Stimulated activated CD8-positive, alpha-beta memory T cell treated with anti-CD3 and anti-CD28 coated beads, Interleukin-2, amount 100 ng/mL, for 48 hours (primary cell): ENCODE measurements around the gene CNPY4.

Experiments
- DNase-seq, 2 donors: peaks; one replicate each; pipeline ENCODE4 v3.0.0-alpha.2; 2020; ENCODE audit warnings: low read depth in 2 of 2

CNPY4 gene

DNA sequence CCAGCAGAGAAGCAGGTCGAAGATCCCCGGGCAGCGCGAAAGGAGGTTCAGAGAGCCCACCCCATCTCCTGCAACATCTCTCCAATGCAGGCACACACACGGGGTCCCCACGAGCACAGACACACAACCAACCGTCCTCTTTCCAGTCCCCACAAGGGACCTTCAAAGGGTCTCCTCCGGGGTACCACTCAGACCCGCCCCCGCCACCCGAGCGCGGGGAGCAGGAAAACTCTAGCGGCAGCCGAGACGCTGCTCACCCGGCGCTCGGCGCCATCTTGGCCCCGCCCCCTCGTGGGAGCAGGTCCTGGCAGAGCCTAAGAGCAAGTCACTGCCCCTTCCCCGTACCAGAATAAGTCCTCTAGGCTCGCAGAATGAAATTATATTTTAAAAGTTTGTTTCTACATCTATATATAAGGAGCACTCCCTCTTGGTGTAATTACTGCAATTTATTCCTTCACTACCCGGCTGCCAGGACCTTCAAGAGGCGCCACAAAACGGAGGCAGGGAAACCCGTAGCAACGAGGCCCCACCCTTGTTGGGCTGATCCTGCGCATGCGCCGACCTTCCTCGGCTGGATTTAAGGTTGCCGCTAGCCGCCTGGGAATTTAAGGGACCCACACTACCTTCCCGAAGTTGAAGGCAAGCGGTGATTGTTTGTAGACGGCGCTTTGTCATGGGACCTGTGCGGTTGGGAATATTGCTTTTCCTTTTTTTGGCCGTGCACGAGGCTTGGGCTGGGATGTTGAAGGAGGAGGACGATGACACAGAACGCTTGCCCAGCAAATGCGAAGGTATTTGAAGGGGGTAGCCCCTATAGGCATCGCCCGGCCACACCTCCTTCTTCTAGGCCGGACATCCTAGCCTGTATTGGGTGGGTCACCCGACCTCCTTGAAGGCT lies at the start of gene CNPY4, which contains the start of gene TAF6:
TSS of gene CNPY4 (plus strand) at position 563 of the 898 bp plus-strand sequence. CDS start at position 674, 111 bp downstream.
TSS of gene TAF6 (minus strand) at position 287 of the 898 bp plus-strand sequence. CDS start 5,149 bp downstream, outside the sequence.
- DNase-seq = peak; percentile 88 to 91

DNA sequence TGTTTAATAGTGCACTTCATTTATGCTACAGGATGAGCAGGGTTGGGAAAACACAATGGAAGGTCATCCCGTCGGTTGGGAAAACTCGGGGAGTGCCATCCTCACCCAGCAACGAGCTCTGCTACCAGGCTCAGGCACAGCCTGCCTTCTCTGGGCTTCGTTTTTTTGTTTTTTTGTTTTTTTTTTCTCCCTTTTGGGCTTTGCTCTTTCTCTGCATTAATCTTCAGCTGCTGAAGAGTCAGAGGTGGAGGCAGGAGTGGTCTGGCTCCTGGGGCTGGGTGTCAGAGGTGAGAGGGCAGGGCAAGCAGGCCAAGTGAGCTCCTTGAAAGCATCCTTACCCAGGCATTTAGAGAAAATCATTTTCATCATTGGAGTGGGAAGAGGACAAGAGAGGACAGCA lies 49.4 kb upstream of the CNPY4 start:
- DNase-seq = no peak

GRCh38 chr7:100071018-100071723 lies 48.3 kb upstream of the CNPY4 start:
- DNase-seq = no peak

GRCh38 chr7:100072462-100072861 lies 47.0 kb upstream of the CNPY4 start:
- no peak for DNase-seq

DNA sequence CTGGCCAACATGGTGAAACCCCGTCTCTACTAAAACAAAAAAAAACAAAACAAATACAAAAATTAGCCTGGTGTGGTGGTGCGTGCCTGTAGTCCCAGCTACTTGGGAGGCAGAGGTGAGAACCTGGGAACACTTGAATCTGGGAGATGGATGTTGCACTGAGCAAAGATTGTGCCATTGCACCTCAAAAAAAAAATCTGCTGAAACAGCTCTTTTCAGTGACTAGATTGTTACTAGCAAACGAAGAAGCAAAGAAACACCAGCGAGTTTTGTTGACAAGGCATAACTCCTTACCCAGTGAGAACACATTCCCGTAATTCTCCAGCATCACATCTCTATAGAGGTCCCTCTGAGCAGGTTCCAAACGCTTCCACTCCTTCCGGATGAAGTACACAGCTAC lies 44.6 kb upstream of the CNPY4 start:
- DNase-seq = no peak

DNA sequence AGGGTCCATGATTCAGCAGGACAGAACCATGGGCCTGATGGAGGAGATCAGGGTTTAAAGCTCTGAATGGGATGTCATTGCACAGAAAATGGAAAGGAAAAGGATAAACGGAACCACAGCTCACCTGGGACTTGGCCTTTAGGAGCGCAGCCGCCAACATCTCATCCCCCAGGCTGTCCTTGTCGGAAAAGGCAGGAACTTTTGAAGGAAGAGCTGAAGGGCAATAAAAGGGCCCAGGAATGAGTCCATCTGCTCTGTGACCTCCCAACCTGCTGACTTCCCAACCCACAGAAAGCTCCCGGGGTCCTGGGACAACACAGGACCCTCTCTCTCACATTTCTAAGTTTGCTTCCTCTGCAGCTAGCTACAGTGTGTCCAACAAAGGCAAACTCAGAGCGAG lies 44.0 kb upstream of the CNPY4 start:
- no peak for DNase-seq

- DNase-seq = no peak
These were observed 42.2 kb upstream of the CNPY4 start for GRCh38 chr7:100077205-100077604.

GRCh38 chr7:100079024-100079560 lies 40.3 kb upstream of the CNPY4 start:
- no peak for DNase-seq

- no peak for DNase-seq
These were observed 38.4 kb upstream of the CNPY4 start for GRCh38 chr7:100080907-100081534.

DNA sequence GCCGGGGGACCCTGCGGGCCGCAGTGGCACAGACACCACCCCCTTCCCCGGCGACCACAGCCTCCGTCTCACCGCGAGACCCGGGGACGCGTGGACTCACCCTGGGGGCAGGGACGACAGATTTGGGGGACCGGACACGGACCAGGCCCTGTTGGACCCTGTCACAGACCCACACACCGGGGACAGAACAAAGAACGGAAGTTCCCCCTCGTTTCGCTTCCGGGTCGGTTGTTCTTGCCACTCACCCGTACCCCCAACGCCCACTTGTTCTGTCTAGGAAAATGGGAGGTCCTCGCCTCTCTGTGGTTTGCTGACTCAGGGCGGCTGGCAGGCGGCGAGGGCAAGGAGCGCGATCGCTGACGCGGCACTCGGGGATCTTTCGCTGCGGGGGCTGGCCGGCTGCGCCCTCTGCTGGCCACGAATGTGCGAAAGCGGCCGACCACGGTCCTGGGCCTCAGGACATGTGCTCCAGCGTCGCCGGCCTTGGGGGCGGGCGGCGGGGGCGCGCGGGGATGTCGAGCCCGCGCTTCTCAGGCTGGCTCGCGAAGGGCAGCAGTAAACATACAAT lies 37.8 kb upstream of the CNPY4 start, which contains the start of gene ZNF3:
TSS of gene ZNF3 (minus strand) at position 189 of the 568 bp plus-strand sequence. CDS start 4,366 bp downstream, outside the sequence.
- DNase-seq = peak; percentile 94 to 97

DNA sequence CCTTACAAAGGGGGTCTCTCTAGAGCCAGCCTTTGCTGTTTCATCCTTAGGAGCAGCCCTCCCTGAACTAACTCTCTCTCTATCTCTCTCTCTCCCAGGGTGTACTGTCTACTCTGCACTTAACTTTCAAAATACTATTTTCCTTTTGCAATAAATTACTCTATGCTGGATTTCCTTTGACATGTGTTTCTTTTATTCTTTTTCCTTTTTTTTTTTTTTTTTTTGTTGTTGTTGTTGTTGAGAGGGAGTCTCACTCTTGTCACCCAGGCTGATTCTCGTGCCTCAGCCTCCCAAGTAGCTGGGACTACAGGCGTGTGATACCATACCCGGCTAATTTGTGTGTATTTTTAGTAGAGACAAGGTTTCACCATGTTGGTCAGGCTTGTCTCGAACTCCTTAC lies 36.5 kb upstream of the CNPY4 start:
- no peak for DNase-seq

DNA sequence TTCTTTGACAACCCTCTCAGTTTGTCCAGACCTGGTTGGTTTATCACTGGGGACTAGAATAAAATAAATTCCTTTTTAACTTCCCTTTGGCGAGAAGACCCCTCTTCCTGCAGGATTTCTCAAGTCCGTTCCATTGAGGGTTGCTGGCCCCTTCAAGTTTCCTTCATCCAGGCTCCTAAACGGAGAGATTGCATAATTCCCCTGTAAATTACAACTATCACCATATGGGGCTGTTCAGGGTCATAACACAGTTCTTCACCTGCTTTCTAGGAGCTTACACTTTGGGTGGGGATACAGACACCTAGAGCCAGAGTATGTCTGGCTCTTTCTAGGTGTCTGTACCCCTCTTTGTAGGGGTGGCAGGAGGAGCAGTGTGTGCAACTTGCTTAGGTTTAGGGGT lies 33.9 kb upstream of the CNPY4 start:
- no peak for DNase-seq

DNA sequence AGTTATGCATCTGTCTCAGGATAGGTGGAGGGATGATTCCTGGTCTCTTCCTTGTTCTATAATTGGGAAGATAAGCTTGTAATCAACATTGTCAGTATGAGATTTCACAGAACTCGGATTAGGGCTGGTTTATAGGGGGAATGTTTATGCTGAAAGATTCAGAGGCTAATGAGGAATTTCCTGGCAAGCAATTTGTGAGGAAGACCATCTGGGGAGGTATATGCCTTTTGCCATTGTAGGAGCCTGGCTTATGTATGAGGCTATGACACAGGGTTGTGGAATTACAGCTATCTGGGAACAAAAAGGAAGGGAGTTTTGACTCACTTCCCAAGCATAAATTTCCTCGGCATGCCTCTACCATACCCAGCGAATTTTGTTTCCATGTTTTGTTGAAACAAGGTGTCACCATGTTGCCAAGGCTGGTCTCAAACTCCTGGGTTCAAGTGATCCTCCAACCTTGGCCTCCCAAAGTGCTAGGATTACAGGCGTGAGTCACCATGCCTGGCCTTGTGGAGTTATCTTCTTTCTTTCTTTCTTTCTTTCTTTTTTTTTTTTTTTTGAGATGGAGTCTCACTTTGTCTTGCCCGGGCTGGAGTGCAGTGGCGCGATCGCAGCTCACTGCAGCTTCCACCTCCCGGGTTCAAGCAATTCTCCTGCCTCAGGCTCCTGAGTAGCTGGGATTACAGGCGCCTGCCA lies 32.2 kb upstream of the CNPY4 start:
- DNase-seq = no peak

GRCh38 chr7:100088095-100088620 lies 31.3 kb upstream of the CNPY4 start:
- no peak for DNase-seq

DNA sequence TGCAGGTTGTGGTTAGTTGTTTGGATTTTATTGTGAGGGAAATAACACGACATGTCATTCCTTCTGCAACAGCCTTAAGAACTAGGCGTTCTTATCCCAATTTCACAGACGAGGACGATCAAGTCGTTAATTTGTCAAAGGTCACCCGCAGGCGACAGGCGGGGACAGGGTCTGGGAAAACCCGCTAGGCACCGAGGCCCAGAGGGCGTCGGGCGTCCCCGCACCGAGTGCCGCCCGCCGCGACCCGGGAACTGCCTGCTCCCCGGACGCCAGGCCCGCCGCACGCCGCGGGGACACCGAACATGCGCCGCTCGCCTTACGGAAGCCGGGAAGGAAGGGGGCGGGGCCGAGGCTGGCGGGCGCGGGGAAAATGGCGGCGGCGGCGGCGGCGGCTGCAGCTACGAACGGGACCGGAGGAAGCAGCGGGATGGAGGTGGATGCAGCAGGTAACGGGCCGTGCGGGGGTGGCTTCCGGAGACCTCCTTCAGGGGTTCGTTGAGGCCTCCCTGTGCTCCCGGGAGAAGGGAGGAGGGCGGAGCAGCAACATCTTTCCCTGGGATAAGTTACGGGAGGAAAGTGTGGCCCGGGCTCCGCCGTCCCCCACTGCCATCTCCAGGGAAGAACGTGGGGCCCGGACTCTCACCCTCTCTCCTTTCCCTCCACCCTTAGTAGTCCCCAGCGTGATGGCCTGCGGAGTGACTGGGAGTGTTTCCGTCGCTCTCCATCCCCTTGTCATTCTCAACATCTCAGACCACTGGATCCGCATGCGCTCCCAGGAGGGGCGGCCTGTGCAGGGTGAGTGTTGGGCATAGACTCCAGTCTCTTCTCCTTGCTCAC lies 30.6 kb upstream of the CNPY4 start, which contains the start of gene COPS6:
TSS of gene COPS6 (plus strand) at position 349 of the 837 bp plus-strand sequence. CDS start at position 371, 22 bp downstream.
- peak; percentile 81 to 83 for DNase-seq

DNA sequence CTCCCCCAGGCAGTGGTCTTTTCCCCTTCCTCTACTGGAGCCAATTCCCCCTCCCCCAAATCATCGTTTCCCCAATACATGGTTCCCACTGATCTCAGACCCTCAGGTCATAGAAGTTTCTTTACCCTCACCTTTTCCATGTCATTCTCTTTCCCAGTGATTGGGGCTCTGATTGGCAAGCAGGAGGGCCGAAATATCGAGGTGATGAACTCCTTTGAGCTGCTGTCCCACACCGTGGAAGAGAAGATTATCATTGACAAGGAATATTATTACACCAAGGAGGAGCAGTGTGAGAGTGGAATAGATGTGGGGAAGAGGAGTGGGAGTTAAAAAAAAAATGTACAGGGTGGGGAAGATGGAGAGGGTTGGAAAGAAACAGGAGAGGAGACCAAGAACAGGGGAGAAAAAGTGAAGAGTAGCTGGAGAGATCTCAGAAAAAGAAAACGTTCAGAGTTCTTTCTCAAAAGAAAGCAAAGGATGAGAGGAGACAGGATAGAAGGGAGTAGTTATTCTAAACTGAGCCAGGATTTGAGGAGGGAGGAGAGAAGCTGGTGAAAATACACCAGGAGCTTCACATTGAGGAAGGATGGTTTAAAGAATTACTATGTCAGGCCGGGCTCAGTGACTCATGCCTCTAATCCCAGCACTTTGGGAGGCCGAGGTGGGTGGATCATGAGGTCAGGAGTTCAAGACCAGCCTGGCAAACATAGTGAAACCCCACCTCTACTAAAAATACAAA lies 29.8 kb upstream of the CNPY4 start:
- DNase-seq = no peak

GRCh38 chr7:100090527-100091410 lies 28.7 kb upstream of the CNPY4 start:
- DNase-seq = no peak
